Activated CD4-positive, alpha-beta T cell treated with anti-CD3 and anti-CD28 coated beads, Interleukin-2, Interleukin-6, amounts not matched to agents 100 ng/mL and 50 ng/mL, durations not matched to agents 16 hours and 8 hours (primary cell): ENCODE data around the gene NINJ2.

Experiments used
- DNase-seq: peaks from one replicate; pipeline ENCODE4 v3.0.0-alpha.2; 2020

Gene NINJ2

GRCh38 chr12:524167-524951, 138.9 kb downstream of the NINJ2 start:
- no peak for DNase-seq

- no peak for DNase-seq
These were observed 140.4 kb downstream of the NINJ2 start for GRCh38 chr12:522692-523378.

GRCh38 chr12:520119-520518, 143.1 kb downstream of the NINJ2 start:
- DNase-seq: no peak

GRCh38 chr12:517538-517937, 145.7 kb downstream of the NINJ2 start:
- no peak for DNase-seq
